NCI-H82 (cell line): Measurements from ENCODE around the gene CAMKK2.
"Not testable (repeated sequence)": the region's sequence is repeated elsewhere in the genome, so short reads cannot be mapped to it uniquely, and the experiment has no call there.

Experiments used
- DNase-seq: peaks from one replicate; lab custom pipeline; 2025; lab: John Stamatoyannopoulos, UW

CAMKK2 gene

DNA sequence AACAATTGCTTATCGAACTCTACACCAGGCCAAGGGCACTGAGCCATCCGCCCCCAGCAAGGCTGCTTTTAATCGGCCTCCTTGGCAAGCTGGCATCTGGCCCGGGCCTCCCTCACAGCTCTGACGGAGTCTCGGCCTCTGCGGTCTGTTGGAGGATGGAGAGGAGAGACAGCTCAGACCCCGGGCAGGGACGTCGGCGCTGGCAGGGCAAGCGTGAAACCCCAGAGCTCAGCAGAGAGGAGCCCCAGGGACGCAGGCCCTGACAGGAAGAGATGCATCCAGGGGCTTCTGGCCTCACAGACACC lies 17.5 kb downstream of the CAMKK2 start:
- DNase-seq, result no peak

DNA sequence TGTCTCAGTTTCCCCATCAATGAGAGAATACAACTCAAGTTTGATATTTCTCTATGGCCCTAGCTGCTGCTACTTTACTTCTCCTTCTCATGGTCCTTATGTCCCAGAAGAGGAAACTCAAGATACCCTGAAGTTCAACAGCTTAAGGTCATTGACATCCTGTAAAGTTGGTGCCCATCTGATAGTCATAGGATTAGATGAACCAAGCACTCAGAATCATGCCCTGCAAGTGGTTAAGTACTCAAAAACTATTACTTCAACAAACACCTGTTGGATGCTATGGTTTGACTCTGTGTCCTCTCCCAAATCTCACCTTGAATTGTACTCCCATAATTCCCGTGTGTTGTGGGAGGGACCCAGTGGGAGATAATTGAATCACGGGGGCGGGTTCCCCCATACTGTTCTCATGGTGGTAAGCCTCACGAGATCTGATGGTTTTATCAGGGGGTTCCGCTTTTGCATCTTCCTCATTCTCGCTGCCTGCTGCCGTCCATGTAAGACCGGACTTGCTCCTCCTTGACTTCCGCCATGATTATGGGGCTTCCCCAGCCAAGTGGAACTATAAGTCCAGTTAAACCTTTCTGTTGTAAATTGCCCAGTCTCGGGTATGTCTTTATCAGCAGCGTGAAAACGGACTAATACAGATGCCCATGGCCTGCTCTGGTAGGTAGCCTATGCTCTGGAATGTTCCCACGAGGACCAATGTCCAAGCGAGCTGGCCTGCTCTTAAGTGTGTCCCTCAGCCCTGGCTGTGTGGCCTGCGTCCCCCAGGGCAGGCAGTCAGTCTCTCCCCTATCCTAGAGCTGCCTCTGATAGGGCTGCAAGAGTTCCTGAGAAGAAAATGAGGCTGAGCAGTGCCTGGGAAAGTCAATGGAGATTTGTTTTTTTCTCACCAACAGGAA lies 18.1 kb downstream of the CAMKK2 start:
- DNase-seq, result no peak

DNA sequence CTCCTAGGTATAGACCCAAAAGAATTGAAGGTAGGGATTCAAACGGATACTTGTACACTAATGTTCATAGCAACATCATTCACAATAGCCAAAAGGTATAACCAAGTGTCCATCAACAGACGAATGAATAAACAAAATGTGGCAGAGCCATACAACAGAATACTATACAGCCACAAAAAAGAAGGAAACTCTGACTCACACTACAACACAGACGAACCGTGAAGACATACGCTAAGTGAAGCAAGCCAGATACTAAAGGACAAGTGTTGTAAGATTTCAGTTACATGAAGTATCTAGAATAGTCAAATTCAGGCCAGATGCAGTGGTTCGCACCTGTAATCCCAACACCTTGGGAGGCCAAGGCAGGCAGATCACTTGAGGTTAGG lies 19.1 kb downstream of the CAMKK2 start:
- no peak for DNase-seq

DNA sequence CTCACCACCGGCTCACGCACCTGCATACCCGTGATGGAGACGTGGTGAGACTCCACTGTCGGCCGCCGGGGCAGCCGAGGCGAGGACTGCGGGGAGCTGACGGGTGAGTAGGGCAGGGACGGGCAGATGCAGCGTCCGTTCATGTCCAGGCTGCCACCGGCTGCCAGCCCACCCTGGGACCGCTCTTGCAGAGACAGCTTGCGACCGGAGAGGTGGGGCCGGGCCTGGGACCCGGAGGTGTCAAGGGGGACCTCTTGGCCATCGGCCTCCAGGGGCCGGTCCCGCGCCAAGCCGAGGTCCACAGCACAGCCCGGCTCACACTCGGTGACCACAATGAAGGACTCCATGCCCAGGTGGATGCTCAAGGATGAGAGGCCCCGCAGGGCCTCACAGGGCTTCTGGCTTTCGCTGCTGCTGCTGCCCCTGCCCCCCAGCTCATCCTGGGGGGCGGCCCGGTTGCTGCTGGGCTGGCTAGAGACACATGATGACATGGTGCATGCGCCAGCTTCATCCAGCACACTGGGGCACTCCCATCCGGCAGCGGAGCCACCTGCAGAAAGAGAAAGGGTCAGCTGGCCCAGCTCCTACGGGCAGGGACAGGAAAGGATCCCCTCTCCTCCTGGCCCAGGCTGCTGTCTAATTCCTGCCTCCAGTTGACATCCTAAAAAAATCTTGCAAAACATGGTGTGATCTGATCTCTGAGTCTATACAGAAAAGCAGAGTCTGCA lies 22.3 kb downstream of the CAMKK2 start:
- no peak for DNase-seq

DNA sequence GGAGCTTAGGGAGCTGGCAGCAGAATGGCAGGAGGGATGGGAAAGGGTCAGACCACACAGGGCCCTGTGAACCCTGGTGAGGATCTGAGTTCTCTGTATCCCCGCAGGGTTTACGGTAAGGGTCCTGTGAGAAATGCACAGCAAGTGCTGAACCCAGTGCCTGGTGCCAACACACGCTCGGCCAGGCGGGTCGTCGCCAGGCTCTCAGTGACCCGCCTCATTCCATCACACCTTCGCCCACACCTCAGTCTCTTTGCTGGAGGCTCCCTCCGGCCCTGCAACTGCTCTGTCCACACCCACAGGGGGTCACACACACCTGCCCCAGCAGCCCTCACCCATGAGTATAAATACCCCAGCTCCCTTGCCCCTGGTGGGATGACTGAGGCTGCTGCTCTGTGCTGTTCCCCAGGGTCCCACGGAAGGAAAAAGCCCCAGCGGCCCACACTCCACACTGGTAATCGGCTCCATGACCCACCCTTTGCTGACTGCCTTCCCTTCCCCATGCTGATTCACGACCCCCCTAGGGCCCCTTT lies 23.1 kb downstream of the CAMKK2 start:
- no peak for DNase-seq

DNA sequence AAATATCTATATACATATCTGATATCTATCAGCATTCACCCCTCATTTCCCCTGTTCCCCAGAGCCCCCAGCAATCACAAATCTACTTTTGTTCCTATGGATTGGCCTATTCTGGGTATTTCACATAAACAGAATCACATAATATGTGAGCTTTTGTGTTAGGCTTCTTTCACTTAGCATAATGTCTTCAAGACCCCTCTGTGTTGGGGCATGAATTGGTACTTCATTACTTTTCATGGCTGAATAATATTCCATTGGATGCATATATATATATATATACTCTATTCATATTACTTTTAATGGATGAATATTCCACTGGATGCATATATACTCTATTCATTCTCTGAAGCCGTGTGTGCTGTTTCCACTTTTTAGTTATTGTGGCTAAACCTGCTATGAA lies 28.7 kb downstream of the CAMKK2 start:
- no peak for DNase-seq

DNA sequence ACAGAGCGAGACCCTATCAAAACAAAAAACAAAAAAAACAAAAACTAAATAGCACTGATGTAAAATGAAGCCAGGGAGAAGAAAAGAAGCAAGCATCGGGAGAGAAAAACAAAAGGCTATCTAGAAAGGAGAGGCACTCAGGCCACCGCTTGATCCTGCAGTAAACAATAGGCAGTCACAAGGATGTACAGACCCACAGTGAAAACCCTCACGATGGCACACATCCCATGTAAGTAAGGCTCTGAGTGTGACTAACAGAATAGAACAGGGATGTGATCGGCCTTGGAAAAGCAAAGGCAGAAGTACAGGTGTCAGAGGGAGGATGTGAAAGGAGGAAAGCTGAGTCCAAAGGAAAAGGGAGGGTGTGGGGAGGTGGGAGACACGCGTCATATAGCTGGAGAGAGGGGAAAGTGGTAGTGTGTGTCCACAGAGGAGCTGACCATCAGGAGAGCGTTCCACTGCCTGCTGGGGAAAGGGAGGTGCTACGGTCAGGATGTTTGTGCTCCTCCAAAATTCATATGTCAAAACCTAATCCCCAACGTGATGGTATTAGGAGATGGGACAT lies 31.5 kb downstream of the CAMKK2 start:
- no peak for DNase-seq

DNA sequence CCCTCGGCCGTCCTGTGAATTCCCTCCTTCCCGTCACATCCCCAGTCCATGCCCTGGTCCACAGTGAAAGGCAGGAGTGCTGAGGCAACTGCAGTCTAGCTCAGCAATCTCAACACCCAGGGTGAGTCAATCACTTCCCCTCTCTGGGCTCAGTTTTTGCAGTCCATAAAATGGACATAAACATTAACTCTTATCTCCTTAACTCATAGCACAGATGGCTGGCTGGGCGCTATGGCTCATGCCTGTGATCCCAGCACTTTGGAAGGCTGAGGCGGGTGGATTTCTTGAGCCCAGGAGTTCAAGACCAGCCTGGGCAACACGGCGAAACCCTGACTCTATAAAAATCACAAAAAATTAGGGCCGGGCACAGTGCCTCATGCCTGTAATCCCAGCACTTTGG lies 32.4 kb downstream of the CAMKK2 start:
- no peak for DNase-seq

DNA sequence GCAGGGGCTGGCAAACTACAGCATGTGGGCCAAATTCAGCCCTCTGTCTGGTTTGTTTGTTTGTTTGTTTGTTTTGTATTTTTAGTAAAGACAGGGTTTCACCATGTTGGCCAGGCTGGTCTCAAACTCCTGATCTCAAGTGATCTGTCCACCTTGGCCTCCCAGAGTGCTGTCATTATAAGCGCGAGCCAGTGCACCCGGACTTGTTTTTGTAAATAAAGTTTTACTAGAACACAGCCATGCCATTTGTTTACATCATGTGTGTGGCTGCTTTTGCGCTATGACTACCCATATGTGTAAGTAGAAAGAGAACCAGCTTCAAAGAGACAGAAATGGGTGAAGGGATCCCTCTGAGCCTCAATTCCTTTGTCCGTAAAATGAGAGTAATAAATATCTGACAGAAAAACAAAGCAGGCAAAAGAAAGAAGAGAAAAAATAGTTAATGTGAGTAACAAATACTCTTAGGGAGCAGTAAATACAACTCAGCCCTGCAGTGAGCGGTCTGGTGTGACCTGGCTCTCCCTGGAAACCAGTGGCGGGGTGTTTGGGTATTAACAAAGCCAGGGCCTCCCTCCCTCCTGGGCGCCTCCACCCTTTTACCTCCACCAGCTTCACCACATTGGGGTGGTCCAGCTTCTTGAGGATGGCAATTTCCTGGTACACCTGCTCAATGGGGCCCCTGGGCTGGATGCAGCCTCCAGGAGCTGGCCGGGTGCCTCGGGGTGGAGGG lies 33.1 kb downstream of the CAMKK2 start:
- no peak for DNase-seq

DNA sequence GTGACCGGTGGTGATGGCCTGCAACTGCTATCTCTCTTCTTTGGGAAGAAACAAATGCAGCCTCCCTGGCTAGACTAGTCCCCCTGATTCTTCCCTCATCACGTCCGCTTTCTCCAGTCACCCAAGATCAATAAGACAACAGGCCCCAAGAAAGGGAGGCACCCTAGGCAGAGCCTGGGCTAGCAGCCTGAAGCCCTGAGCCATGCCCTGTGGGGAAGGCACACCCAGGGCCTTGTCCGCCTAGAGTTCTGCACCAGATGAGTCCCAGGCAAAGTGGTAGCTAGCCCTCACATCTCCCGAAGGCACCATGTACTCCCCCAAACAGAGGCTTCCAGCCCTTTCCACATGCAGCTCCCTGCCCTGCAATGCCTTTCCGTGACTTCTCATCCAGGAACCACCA lies 35.1 kb downstream of the CAMKK2 start:
- no peak for DNase-seq

DNA sequence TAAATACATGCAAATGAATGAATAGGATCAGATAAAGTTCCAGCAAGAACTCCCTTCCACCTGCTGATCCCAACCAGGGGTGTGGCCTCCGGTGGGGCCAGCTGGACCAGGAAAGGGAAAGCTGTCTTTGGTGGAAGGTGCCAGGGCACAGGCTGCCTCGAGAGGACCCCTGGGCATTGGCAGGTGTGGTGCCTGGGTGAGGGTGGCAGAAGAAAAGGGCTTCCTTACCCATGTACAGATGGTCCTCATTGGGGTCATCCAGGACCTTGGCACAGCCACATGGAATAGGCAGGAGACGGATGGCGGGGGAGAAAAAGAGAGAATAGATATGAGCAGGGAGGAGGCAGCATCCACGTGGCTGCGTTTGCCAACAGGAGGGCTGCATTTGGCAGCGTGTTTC lies 36.4 kb downstream of the CAMKK2 start:
- DNase-seq, result no peak

DNA sequence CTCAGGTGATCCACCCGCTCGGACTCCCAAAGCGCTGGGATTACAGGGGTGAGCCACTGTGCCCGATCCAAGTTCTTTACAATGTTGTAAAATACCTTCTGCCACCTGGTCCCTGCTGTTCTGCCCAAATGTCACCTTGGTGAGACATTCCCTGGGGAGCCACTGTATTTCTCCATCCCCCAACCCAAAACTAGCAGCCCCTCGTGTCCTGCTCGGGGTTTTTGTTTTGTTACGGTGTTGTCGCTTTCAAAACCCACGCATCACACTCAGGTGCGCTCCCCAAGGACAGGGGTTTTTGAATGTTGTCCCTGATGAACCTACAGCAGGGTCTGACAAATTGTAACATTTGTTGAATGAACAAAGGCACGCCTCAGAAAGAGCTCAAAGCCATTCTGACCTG lies 37.4 kb downstream of the CAMKK2 start:
- DNase-seq, result no peak

DNA sequence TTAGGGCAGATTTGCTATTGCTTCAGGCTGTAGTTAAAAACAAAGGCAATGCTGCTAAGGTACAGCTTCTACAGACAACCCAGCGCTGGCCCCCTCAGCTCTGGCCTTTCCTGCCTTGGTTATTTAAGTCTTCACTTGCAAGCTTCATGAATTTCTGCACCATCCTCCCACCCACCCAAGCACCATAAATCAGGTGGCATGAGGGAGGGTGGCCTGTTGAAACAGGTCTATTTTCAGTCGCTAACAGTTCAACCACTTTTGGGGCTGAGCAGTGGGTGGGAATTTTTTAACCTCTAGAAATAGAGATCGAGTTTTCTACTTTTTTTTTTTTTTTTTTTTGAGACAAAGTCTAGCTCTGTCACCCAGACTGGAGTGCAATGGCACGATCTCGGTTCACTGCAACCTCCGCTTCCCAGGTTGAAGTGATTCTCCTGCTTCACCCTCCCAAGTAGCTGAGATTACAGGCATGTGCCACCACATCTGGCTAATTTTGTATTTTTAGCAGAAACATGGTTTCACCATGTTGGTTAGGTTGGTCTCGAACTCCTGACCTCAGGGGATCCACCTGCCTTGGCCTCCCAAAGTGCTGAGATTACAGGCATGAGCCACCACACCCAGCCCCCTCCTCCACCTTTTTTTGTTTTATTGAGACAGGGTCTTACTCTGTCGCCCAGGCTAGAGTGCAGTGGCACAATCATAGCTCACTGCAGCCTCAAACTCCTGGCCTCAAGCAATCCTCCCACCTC lies 38.6 kb downstream of the CAMKK2 start:
- not testable (repeated sequence) for DNase-seq

DNA sequence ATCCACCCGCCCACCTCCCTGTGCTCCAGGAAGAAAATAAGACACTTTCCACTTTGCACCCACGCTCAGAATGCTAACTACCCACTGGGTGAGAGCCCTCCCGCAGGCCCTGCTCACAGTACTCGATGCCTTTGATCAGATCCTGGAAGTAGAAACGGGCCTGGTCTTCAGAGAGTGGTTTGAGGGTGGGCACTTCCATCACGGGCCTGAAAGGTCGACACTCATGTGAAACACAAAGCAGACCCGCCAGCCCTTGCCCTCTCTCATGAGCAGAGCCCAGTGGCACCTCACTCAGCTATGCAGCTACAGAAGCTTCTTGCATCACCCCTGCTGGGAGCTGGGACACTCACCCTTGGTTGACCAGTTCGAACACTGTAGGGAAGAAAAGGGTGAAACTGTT lies 41.1 kb downstream of the CAMKK2 start:
- no peak for DNase-seq

DNA sequence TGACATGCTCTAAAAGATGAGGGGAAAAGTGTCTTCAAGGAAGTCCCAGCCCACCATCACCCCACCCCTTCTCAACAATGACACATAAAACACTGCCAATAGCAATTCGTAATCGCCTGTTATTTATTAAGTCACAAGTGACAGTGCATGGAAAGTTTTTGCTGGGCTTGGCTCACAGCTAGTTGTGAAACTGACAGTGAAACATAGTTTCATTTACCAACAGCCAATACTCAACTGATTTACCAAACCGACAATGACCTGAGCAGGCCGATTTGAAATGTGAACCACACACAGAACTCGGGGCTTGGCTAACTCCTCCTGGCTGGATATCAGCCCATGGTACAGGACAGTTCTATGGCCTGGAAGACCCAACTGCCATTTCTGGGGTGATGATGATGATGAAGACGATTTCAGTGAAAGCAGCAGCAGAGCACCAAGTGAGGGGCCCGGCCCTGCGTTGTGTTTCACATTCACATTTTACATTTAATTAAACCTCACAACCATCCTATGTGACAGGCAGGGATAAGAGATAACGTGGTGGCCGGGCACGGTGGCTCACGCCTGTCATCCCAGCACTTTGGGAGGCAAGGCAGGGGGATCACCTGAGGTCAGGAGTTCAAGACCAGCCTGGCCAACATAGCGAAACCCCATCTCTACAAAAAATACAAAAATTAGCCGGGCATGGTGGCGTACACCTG lies 42.7 kb downstream of the CAMKK2 start:
- DNase-seq, result no peak

DNA sequence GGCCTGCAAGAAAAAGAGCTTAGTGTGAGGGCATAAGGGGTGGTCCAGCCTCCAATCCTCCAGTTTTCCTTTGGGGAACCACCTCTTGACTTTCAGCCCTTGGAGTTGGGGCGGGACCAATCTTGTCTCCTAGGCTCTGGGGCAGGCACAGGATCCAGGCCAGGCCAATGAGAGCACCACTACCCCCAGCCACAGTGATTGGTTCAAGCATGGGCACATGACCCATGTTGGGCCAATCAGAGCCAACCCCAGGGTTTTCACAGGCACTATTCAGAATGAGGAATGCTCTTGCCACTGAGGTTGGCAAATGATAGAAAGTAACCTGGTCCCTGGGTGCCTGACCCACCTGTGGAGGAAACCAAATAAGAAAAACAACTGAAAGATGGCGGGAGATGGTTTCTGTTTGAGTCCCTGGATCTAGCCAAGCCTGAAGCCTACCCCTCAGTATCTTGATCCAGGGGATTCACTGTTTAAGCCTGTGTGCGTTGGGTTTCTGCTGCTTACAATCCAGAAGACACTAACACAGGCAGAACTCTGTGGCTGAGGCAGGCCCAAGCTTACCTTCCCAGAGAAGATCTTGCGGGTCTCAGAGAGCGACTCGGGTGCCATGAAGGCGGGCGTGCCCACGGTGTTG lies 43.7 kb downstream of the CAMKK2 start:
- peak; percentile 35 for DNase-seq

DNA sequence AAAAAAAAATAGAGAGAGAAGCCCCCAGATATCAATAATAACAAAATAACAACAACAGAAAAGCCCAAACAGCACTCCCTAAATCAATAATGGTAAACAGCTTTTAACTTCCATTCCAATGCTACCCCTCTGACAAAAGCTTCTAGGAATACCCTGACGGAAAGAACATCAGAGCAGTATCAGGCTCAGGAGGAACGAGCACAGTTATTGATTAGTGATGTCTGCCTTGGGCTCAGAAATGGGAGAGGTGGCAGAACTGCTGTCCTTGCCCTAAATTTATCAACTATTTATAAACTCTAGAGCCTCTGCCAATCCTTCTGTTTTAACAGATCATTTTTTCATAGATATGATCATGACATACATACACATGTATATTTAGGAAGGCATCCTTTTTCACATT lies 44.7 kb downstream of the CAMKK2 start:
- DNase-seq, result no peak

DNA sequence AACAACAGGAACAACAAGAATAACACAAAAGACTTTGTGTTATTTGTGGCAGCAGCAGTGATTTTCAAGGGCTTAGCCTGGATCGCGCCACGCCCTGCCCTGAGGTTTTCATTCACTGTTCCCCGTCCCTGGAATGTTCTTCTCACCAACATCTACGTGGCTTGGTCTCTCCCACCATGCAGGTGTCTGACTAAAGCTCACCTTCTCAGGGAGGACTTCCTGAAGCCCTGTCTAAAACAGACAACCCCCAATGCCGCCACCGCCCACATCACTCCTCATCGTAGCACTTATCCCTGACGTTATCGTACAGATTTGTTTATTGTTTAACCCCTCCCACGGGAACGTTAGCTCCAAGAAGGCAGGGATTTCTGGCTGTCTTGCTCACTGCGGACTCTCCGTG lies 46.1 kb downstream of the CAMKK2 start:
- DNase-seq, result no peak

DNA sequence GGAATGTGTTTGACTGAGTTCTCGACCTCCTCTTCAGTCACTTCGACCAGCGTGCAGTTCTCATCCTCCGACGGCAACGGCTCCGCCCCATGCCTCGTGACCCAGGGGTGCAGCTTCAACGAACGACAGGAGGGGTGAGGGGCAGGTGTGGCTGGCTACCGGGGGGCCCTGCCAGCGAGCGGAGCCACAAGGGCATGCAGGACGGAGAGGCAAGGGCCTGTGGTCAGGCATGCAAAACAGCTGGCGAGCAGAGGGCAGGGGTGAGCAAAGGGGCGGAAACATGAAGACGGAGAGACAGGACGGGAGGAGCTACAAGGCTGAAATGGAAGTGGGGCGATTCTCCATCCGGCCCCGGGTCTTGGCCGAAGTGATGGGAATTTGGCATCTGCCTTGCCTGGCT lies 47.9 kb downstream of the CAMKK2 start:
- no peak for DNase-seq

DNA sequence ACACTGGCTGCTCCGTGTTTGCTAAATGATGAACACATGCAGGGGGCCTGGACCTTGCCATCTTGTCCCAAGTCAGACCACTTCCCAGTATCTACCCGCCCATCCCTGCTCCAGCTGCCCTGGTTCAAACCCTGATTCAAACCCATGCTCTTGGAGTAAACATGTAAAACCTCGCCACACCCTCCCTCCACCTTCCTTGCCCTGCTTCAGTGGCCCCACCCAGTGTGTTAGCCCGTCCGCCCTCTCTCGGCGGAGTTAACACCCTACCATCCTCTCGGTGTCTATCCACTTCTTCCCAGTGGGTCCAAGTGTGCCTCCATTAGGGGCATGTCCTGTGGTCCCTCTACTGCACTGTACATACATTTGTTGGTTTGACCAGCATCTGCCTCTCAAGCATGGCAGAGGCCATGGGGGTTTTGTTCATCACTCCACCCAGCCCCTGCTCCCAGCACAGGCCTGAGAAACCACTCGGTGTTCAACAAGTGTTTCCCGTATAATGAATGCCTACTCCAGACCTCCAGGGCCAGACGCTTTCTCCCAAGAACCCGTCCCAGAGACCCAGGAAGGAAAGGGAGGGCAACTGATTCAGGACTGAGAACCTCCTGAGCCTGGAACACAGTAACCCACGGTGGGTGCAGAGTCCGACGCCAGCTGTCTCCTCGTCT lies 49.5 kb downstream of the CAMKK2 start:
- no peak for DNase-seq
